ENCODE results near the gene C10orf105. TPM values are rescaled to one million over a fixed set of nuclear protein-coding genes. Genes with fewer than 3 reads are reported as not detected.

C10orf105 gene
- total and polyA plus RNA-seq, 2 of the 8 experiments (the other 6 are each of a cell fraction or from before 2014, with no cell fraction given): 0.71 to 0.73 TPM

DNA sequence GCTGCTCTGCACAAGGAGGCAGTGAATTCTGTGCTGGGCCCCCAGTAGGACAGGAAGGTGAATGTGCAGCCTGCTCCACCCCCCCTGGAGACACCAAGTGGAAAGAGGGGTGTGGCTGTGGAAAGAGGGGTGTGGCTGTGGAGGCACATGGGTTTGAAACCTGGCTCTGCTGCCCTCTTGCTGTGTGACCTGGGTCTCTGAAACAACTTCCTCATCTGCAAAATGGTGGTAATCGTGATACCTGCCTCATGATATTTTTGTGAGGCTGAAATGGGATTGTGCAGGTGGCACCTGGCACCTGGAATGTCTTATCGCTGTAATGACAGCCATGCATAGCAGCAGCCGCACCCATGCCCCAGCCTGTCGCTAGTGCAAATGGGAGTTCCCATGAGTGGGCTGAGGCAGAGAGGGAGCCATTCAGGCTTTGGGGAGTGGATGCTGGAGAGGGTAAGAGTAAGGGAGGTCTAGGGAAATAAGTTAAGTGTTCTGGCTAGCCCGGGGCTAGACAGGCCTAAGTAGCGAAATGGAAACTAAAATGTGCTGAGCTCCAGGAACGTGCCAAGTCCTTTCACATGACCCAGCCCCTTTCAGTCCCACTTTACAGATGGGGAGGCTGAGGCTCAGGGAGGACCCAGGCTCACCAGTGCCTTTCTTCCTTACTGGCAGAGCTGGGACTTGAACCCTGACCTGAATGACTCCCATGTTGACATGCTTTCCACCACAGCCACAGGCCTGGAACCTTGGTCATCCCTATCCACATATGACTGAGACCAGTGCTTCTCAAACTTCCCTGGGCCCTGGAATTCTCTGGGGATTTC, 35.0 kb downstream of the C10orf105 start:
- Histone ChIP-seq H3K23me2 (ENCODE audit: low read depth, low read length) (no peaks in the 10 kb centered on the region), H3K4me2 (ENCODE audit: insufficient read depth in 1 of 2, low read depth in 2 of 2, low read length in 2 of 2) (no peak overlapping the region), H3K9me3 (ENCODE audit: insufficient read depth in 2 of 2, low read depth in 1 of 2, low read length in 1 of 2) (peaks cover 0 to 2% of the 10 kb centered on the region in 2 experiments; a peak in 1 of 4 replicates), H2BK12ac (ENCODE audit: low read depth, low read length) (0 out of 2 replicates have a peak overlapping the region, but pooled peaks have one; percentile 29), H2AK5ac (ENCODE audit: low read depth, low read length) (no peak overlapping the region; the same call in 1 of the 2 replicates), H4K5ac (ENCODE audit: insufficient read length, low read depth, low read length) (no peak overlapping the region), H3K27me3 (replicated peaks in 1 of 4; ENCODE audit: control insufficient read depth in 3 of 4, extremely low read depth in 1 of 4, insufficient read depth in 3 of 4, low read length in 3 of 4) (no peaks in the 10 kb centered on the region; a peak in 1 of 7 replicates), H3K4me3 (ENCODE audit: extremely low read depth in 1 of 4, insufficient read depth in 2 of 4, low read depth in 3 of 4, low read length in 4 of 4) (no peak overlapping the region), H3K9ac (replicated peaks in 1 of 4; ENCODE audit: extremely low read depth in 1 of 4, low read depth in 3 of 4, low read length in 3 of 4) (no peak overlapping the region), H4K8ac (ENCODE audit: extremely low read depth, insufficient read depth, low read length) (no peak overlapping the region; the same call in 1 of the 2 replicates), H3K14ac (ENCODE audit: insufficient read length) (no peak overlapping the region), H3K27ac (ENCODE audit: low read depth, low read length) (no peak overlapping the region), H4K91ac (replicated peaks; ENCODE audit: insufficient read length, low read length) (peak overlapping the region; percentile 6), H2BK15ac (ENCODE audit: low read length) (peak overlapping the region; percentile 97; the same call in 1 of the 2 replicates), H3K18ac (ENCODE audit: extremely low read depth, low read length) (no peak overlapping the region), H3K4me1 (replicated peaks in 1 of 4; ENCODE audit: control insufficient read depth in 3 of 4, insufficient read depth in 4 of 4, low read length in 3 of 4) (peaks cover 7 to 25% (median 9%) of the 10 kb centered on the region in 4 experiments), H3K56ac (replicated peaks; ENCODE audit: insufficient read length, low read depth, low read length) (no peak overlapping the region), H2BK120ac (replicated peaks; ENCODE audit: low read depth, low read length) (no peak overlapping the region), H3K36me3 (ENCODE audit: control insufficient read depth in 2 of 4, insufficient read depth in 4 of 4, low read length in 3 of 4) (no peaks in the 10 kb centered on the region), H4K20me1 (replicated peaks in 1 of 2; ENCODE audit: control insufficient read depth in 1 of 2, insufficient read depth in 2 of 2, low read length in 2 of 2) (no peaks in the 10 kb centered on the region), H3K23ac (ENCODE audit: insufficient read length) (no peak overlapping the region), H3K4ac (replicated peaks; ENCODE audit: insufficient read length, low read depth, low read length) (no peak overlapping the region), H2AFZ (ENCODE audit: low read length) (no peak overlapping the region), H2BK20ac (ENCODE audit: low read length) (0 out of 2 replicates have a peak overlapping the region, but pooled peaks have one; percentile 80), H3K79me1 (ENCODE audit: low read depth, low read length) (no peaks in the 10 kb centered on the region), H3K79me2 (ENCODE audit: control insufficient read depth in 1 of 2, insufficient read depth in 2 of 2, low read length in 2 of 2) (no peaks in the 10 kb centered on the region), H2BK5ac (ENCODE audit: low read depth, low read length) (peak overlapping the region; percentile 54; the same call in 1 of the 2 replicates)
- FAIRE-seq: no peak
- WGBS, 2 experiments (ENCODE audit: extremely low coverage in 1 of 2, insufficient coverage in 1 of 2, insufficient read length in 1 of 2, insufficient replicate concordance in 2 of 2, low coverage in 1 of 2, low lambda C conversion rate in 2 of 2, missing lambda C conversion rate in 1 of 2): 93% methylated on average over 7 of the region's 7 CpGs; no CpG with 5 or more reads in 1 of the 2 experiments
- ChIA-PET CTCF (ENCODE audit: partially characterized antibody) (interaction anchor here (0.7 to 5.5 kb wide), 11 partner anchors 11 to 161 kb away, joined by 3 to 63 read pairs (median 5); no protein-coding TSS in a partner anchor), POLR2A (ENCODE audit: partially characterized antibody) (interaction anchor here (0.9 to 1.2 kb wide), 2 partner anchors 11 to 23 kb away, joined by 3 read pairs; no protein-coding TSS in a partner anchor)
- DNase-seq (ENCODE audit: low read depth in 1 of 2, low spot score in 2 of 2): no peak
- no peak for TF ChIP-seq CHD1 (IDR thresholded peaks at IDR 0.05; ENCODE audit: low read depth, low read length)
- TF ChIP-seq RAD21 (IDR thresholded peaks at IDR 0.05 in 1 of 2, conservative IDR thresholded peaks at IDR 0.05 in 1 of 2; ENCODE audit: low read depth in 2 of 2, low read length in 2 of 2): peak in 1 of 2 experiments; percentile 20; a peak in 3 of 4 replicates
- TF ChIP-seq CTBP2 (IDR thresholded peaks at IDR 0.05; ENCODE audit: borderline replicate concordance, insufficient read depth, insufficient read length, low read length): no peak
- no peak for TF ChIP-seq ASH2L (IDR thresholded peaks at IDR 0.05; ENCODE audit: low read length)
- TF ChIP-seq PHF8 (conservative IDR thresholded peaks at IDR 0.05; ENCODE audit: low read depth, low read length): no peak
- no peak for TF ChIP-seq RNF2 (IDR thresholded peaks at IDR 0.05; ENCODE audit: borderline replicate concordance, low read depth, low read length, missing control alignments, poor library complexity, severe bottlenecking)
- no peak for TF ChIP-seq BACH1 (IDR thresholded peaks at IDR 0.05; ENCODE audit: low read length)
- no peak for TF ChIP-seq SP4 (IDR thresholded peaks at IDR 0.05; ENCODE audit: low read length)
- TF ChIP-seq, protein P1, sequence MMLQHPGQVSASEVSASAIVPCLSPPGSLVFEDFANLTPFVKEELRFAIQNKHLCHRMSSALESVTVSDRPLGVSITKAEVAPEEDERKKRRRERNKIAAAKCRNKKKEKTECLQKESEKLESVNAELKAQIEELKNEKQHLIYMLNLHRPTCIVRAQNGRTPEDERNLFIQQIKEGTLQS (IDR thresholded peaks at IDR 0.05; ENCODE audit: insufficient read depth, low read depth, low read length): no peak
- TF ChIP-seq TAF1 (IDR thresholded peaks at IDR 0.05; ENCODE audit: low read depth, low read length): no peak
